ACHN (cell line): ENCODE data around the gene UBN1.
"Not testable (repeated sequence)": the region's sequence is repeated elsewhere in the genome, so short reads cannot be mapped to it uniquely, and the experiment has no call there.

Experiments
- DNase-seq: peaks from one replicate; pipeline ENCODE4 v3.0.0-alpha.2; 2015
- in situ Hi-C: cut with HindIII; loops from 2 replicates; pipeline ENCODE4 v1.10.0; 2017; ENCODE audit warnings: low sequenced_read_pairs, low pct_ligation_motif_present, low pct_unique_long_range_greater_than_20kb

Gene UBN1

GRCh38 chr16:4914528-4915225 is 67.4 kb downstream of the UBN1 start:
- in situ Hi-C loops, result no loop called here
- DNase-seq, result no peak

- in situ Hi-C loops, result no loop called here
- peak; percentile 46 for DNase-seq
These were observed 68.0 kb downstream of the UBN1 start for GRCh38 chr16:4915226-4915761.

GRCh38 chr16:4917117-4917516 is 69.8 kb downstream of the UBN1 start:
- DNase-seq, result no peak
- in situ Hi-C loops, result no loop called here

- in situ Hi-C loops, result no loop called here
- no peak for DNase-seq
These were observed 71.5 kb downstream of the UBN1 start for GRCh38 chr16:4918781-4919251.

GRCh38 chr16:4920826-4921225 is 73.5 kb downstream of the UBN1 start:
- no peak for DNase-seq
- in situ Hi-C loops, result no loop called here

GRCh38 chr16:4922721-4923342 is 75.6 kb downstream of the UBN1 start:
- no peak for DNase-seq
- in situ Hi-C loops, result no loop called here

- DNase-seq, result no peak
- in situ Hi-C loops, result no loop called here
These were observed 76.6 kb downstream of the UBN1 start for GRCh38 chr16:4923853-4924252.

GRCh38 chr16:4924593-4925292 is 77.5 kb downstream of the UBN1 start:
- in situ Hi-C loops, result no loop called here
- no peak for DNase-seq

GRCh38 chr16:4925293-4925607 is 78.0 kb downstream of the UBN1 start:
- in situ Hi-C loops, result no loop called here
- DNase-seq, result no peak

GRCh38 chr16:4925791-4926190 is 78.5 kb downstream of the UBN1 start:
- no peak for DNase-seq
- in situ Hi-C loops, result no loop called here

- no peak for DNase-seq
- in situ Hi-C loops, result no loop called here
These were observed 79.6 kb downstream of the UBN1 start for GRCh38 chr16:4926928-4927327.

- DNase-seq, result no peak
- in situ Hi-C loops, result no loop called here
These were observed 80.4 kb downstream of the UBN1 start for GRCh38 chr16:4927661-4928060.

GRCh38 chr16:4928227-4928626 is 80.9 kb downstream of the UBN1 start:
- in situ Hi-C loops, result no loop called here
- no peak for DNase-seq

GRCh38 chr16:4929619-4930018 is 82.3 kb downstream of the UBN1 start:
- DNase-seq, in situ Hi-C loops: not testable (repeated sequence)

- DNase-seq, result no peak
- in situ Hi-C loops, result no loop called here
These were observed 84.1 kb downstream of the UBN1 start for GRCh38 chr16:4931381-4931780.
